Neutrophil (primary cell): ENCODE data around the gene OTOF.

Experiments
- H3K27ac ChIP-seq: fragments of 200-600 bp; sonication (generic); 2 replicates; pipeline ENCODE4 v1.5.1; 2016; ENCODE audit warnings: mild to moderate bottlenecking, moderate library complexity
- H3K27me3 ChIP-seq: fragments of 200-600 bp; sonication (generic); 2 replicates; pipeline ENCODE4 v1.6.0; 2016; ENCODE audit warnings: mild to moderate bottlenecking
- H3K36me3 ChIP-seq: fragments of 200-600 bp; sonication (generic); 2 replicates; pipeline ENCODE4 v1.5.1; 2017
- H3K4me1 ChIP-seq, 2 experiments: fragments of 200-600 bp in 1 of 2; sonication (generic) in 1 of 2; 1 replicate in 1 of 2; 2 replicates in 1 of 2; pipeline versions ENCODE4 v1.5.1 to v1.6.1; 2013 to 2016; ENCODE audit warnings: low read depth in 1 of 2, low read length in 1 of 2, mild to moderate bottlenecking in 1 of 2, moderate library complexity in 1 of 2; ENCODE audit not compliant: control insufficient read depth in 1 of 2, insufficient read depth in 1 of 2
- H3K4me3 ChIP-seq, 2 experiments: fragments of 200-600 bp in 1 of 2; sonication (generic) in 1 of 2; 1 replicate in 1 of 2; 2 replicates in 1 of 2; pipeline ENCODE4 v1.5.1; 2013 to 2016; ENCODE audit warnings: low read depth in 1 of 2, low read length in 1 of 2, mild to moderate bottlenecking in 1 of 2, moderate library complexity in 1 of 2
- H3K9me3 ChIP-seq: fragments of 200-600 bp; sonication (generic); 2 replicates; pipeline ENCODE4 v1.5.1; 2016
- CTCF ChIP-seq: fragments of 200-600 bp; sonication (generic); IDR thresholded peaks from 2 replicates; pipeline ENCODE4 v1.5.1; 2016; ENCODE audit warnings: antibody characterized with exemption

OTOF gene

GRCh38 chr2:26509141-26509540 lies 31.2 kb upstream of the OTOF start:
- no peak overlapping the region for H3K27ac ChIP-seq
- no peaks in the 10 kb centered on the region for H3K4me1 ChIP-seq
- peaks cover 26% of the 10 kb centered on the region for H3K27me3 ChIP-seq
- H3K9me3 ChIP-seq, result no peaks in the 10 kb centered on the region
- H3K4me3 ChIP-seq, result no peak overlapping the region
- TF ChIP-seq CTCF, result no peak
- H3K36me3 ChIP-seq, result no peaks in the 10 kb centered on the region

GRCh38 chr2:26507932-26508331 lies 30.0 kb upstream of the OTOF start:
- no peak overlapping the region for H3K4me3 ChIP-seq
- no peaks in the 10 kb centered on the region for H3K9me3 ChIP-seq
- H3K36me3 ChIP-seq, result no peaks in the 10 kb centered on the region
- H3K27ac ChIP-seq, result no peak overlapping the region
- TF ChIP-seq CTCF, result no peak
- peaks cover 8 to 9% of the 10 kb centered on the region in 2 experiments for H3K4me1 ChIP-seq
- H3K27me3 ChIP-seq, result peaks cover 26% of the 10 kb centered on the region

GRCh38 chr2:26507088-26507487 lies 29.2 kb upstream of the OTOF start:
- Histone ChIP-seq H3K27me3 (peaks cover 20% of the 10 kb centered on the region), H3K9me3 (no peaks in the 10 kb centered on the region), H3K4me1 (peaks cover 8 to 10% of the 10 kb centered on the region in 2 experiments), H3K27ac (no peak overlapping the region), H3K36me3 (no peaks in the 10 kb centered on the region), H3K4me3 (no peak overlapping the region)
- TF ChIP-seq CTCF, result no peak

DNA sequence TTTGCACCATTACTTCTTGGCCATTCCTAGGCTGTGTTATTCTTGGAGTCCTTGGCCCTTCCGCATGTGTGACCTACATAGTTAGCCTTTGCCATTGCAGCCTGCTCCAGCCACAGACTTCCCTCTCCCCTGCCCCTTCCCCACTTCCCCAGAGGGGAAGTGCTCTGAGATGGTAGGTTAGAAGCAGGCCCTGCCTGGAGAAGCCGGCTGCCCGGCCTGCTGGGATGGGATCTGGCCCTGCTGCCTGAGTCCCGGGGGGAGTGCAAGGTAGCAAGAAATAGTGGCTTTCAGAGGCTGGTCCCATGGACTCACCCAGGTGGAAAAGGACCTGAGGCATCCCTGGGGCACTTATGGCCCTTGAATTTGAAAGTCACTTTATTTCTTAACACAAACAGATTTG lies 28.4 kb upstream of the OTOF start:
- H3K4me1 ChIP-seq, result peaks cover 8 to 10% of the 10 kb centered on the region in 2 experiments
- no peak overlapping the region for H3K27ac ChIP-seq
- TF ChIP-seq CTCF, result no peak
- peaks cover 24% of the 10 kb centered on the region for H3K27me3 ChIP-seq
- no peaks in the 10 kb centered on the region for H3K9me3 ChIP-seq
- H3K36me3 ChIP-seq, result no peaks in the 10 kb centered on the region
- H3K4me3 ChIP-seq, result no peak overlapping the region

DNA sequence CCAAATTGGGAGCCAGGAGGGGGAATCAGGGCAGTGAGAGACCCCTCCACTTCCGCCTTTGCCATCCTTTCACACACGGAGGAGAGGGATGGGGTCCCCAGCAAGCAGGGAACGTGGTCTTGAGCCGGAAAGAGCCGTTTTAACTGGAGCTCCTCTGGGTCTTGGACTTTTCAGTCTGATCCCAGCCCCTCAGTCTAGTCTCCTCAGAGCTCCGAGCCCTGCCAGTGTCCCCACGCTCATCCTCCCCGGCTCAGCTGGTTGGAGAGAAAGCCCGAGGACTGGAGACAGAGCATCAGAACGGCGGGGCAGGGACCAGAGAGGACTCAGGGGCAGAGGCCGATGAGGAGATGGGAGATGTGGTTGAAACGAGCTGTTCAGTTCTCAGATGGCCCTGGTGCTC lies 26.1 kb upstream of the OTOF start:
- TF ChIP-seq CTCF, result no peak
- Histone ChIP-seq H3K27me3 (peaks cover 25% of the 10 kb centered on the region), H3K9me3 (no peaks in the 10 kb centered on the region), H3K4me3 (no peak overlapping the region), H3K36me3 (no peaks in the 10 kb centered on the region), H3K4me1 (peaks cover 8 to 10% of the 10 kb centered on the region in 2 experiments), H3K27ac (no peak overlapping the region)
